Esophagus muscularis mucosa (tissue), 4 donors: ENCODE data around the gene GSE1. TPM values are rescaled to one million over a fixed set of nuclear protein-coding genes. Genes with fewer than 3 reads are reported as not detected.
A peak's percentile ranks its signal among the peaks of the same experiment; 100 is the strongest.

Experiments used
- DNase-seq: peaks from one replicate; pipeline ENCODE4 v3.0.0-alpha.2; 2017; ENCODE audit errors: extremely low spot score
- H3K27ac ChIP-seq, 4 donors: fragments of 200-600 bp; sonication (generic); replicated peaks in 1 of 4; 1 replicate in 3 of 4; 2 replicates in 1 of 4; pipeline ENCODE4 v1.5.1; 2016 to 2019; ENCODE audit warnings: mild to moderate bottlenecking in 1 of 4
- H3K27me3 ChIP-seq, 4 donors: fragments of 200-600 bp; sonication (generic); one replicate each; pipeline versions ENCODE4 v1.5.1 to v1.6.0; 2016 to 2019
- H3K36me3 ChIP-seq, 4 donors: fragments of 200-600 bp; sonication (generic); one replicate each; pipeline ENCODE4 v1.5.1; 2016 to 2019
- H3K4me1 ChIP-seq, 4 donors: fragments of 200-600 bp; sonication (generic); one replicate each; pipeline ENCODE4 v1.5.1; 2016 to 2019
- H3K4me3 ChIP-seq, 4 donors: fragments of 200-600 bp; sonication (generic); 1 replicate in 2 of 4; 2 replicates in 2 of 4; pipeline ENCODE4 v1.5.1; 2016 to 2019; ENCODE audit warnings: mild to moderate bottlenecking in 4 of 4, moderate library complexity in 1 of 4
- H3K9me3 ChIP-seq, 4 donors: fragments of 200-600 bp; sonication (generic); 1 replicate in 3 of 4; 2 replicates in 1 of 4; pipeline ENCODE4 v1.5.1; 2016 to 2019
- CTCF ChIP-seq, 3 experiments: fragments of 200-600 bp in 2 of 3; fragments of 450-650 bp in 1 of 3; sonication (generic) in 2 of 3; IDR thresholded peaks; one replicate each; pipeline ENCODE4 v1.5.1; 2017 to 2019; ENCODE audit warnings: antibody characterized with exemption in 3 of 3, mild to moderate bottlenecking in 2 of 3, moderate library complexity in 1 of 3
- EP300 ChIP-seq: sonication (generic); formaldehyde crosslinking; IDR thresholded peaks from one replicate; pipeline ENCODE4 v1.6.1; 2017; ENCODE audit warnings: antibody characterized with exemption
- POLR2A ChIP-seq: fragments of 450-650 bp; IDR thresholded peaks from one replicate; pipeline ENCODE4 v1.6.1; 2017; ENCODE audit warnings: antibody characterized with exemption, moderate library complexity, mild to moderate bottlenecking, low read depth
- POLR2AphosphoS5 ChIP-seq, 2 donors: sonication (generic); formaldehyde crosslinking; IDR thresholded peaks; one replicate each; pipeline ENCODE4 v1.6.1; 2017; ENCODE audit warnings: antibody characterized with exemption in 2 of 2
- WGBS: methylation state at CpG from one replicate; pipeline ENCODE4 v1.1.5; 2018; 5-methylcytosine and 5-hydroxymethylcytosine counted together
- intact Hi-C: fragments of 100-400 bp; cut with DNase I; formaldehyde crosslinking; loops from one replicate; pipeline ENCODE4 v1.15.1; 2023
- total RNA-seq, 4 donors: library from RNA; depleted of rRNA; stranded (reverse); fragments of >200 nt; gene quantifications; one replicate each; pipeline versions ENCODE4 v1.1.0 to v1.2.1, GENCODE V29; 2016

GSE1 gene
- total RNA-seq, 4 donors from 2014 or later = 45.4 to 79.4 (median 49.5) TPM

GRCh38 chr16:85565801-85566526 is 47.2 kb upstream of the GSE1 start:
- 79% methylated on average over 17 of the region's 23 CpGs for WGBS
- Histone ChIP-seq H3K4me1 (peaks cover 37 to 57% (median 51%) of the 10 kb centered on the region in 4 donors), H3K36me3 (no peaks in the 10 kb centered on the region), H3K27ac (no peak overlapping the region), H3K27me3 (no peaks in the 10 kb centered on the region), H3K4me3 (no peak overlapping the region), H3K9me3 (no peaks in the 10 kb centered on the region)
- intact Hi-C loops = no loop called here
- TF ChIP-seq POLR2AphosphoS5 (IDR thresholded peaks at IDR 0.05) (no peak), CTCF (IDR thresholded peaks at IDR 0.05) (no peak), EP300 (no peak), POLR2A (no peak)
- no peak for DNase-seq

- Histone ChIP-seq H3K36me3 (no peaks in the 10 kb centered on the region), H3K4me3 (no peak overlapping the region), H3K27ac (no peak overlapping the region), H3K9me3 (no peaks in the 10 kb centered on the region), H3K4me1 (peaks cover 36 to 57% (median 50%) of the 10 kb centered on the region in 4 donors), H3K27me3 (no peaks in the 10 kb centered on the region)
- no peak for TF ChIP-seq POLR2A
- no peak for TF ChIP-seq CTCF (IDR thresholded peaks at IDR 0.05)
- no peak for TF ChIP-seq POLR2AphosphoS5 (IDR thresholded peaks at IDR 0.05)
- intact Hi-C loops = no loop called here
- DNase-seq = no peak
- WGBS = 75% methylated on average over 19 of the region's 19 CpGs
Measured at GRCh38 chr16:85566561-85567100, 46.5 kb upstream of the GSE1 start.

- no peaks in the 10 kb centered on the region for H3K36me3 ChIP-seq
- no peak overlapping the region for H3K27ac ChIP-seq
- intact Hi-C loops = no loop called here
- DNase-seq = no peak
- no peaks in the 10 kb centered on the region for H3K27me3 ChIP-seq
- no peak overlapping the region for H3K4me3 ChIP-seq
- no peak for TF ChIP-seq POLR2AphosphoS5 (IDR thresholded peaks at IDR 0.05)
- TF ChIP-seq CTCF (IDR thresholded peaks at IDR 0.05) = no peak
- TF ChIP-seq EP300 = no peak
- no peak for TF ChIP-seq POLR2A
- WGBS = 85% methylated on average over 16 of the region's 27 CpGs
- peaks cover 30 to 50% (median 45%) of the 10 kb centered on the region in 4 donors for H3K4me1 ChIP-seq
- no peaks in the 10 kb centered on the region for H3K9me3 ChIP-seq
Measured at GRCh38 chr16:85567101-85567866, 45.8 kb upstream of the GSE1 start.

GRCh38 chr16:85567935-85568334 is 45.2 kb upstream of the GSE1 start:
- intact Hi-C loops = no loop called here
- H3K27ac ChIP-seq = peak overlapping the region in 1 of 4 donors; percentile 20
- H3K27me3 ChIP-seq = no peaks in the 10 kb centered on the region
- H3K4me1 ChIP-seq = peaks cover 27 to 44% (median 43%) of the 10 kb centered on the region in 4 donors
- no peak overlapping the region for H3K4me3 ChIP-seq
- H3K36me3 ChIP-seq = no peaks in the 10 kb centered on the region
- DNase-seq = no peak
- TF ChIP-seq CTCF (IDR thresholded peaks at IDR 0.05) (no peak), POLR2AphosphoS5 (IDR thresholded peaks at IDR 0.05) (no peak), EP300 (no peak), POLR2A (no peak)
- no peaks in the 10 kb centered on the region for H3K9me3 ChIP-seq
- 97% methylated on average over 4 of the region's 4 CpGs for WGBS
